H1 (cell line): Measurements from ENCODE around the gene MYO1D. TPM values are rescaled to one million over a fixed set of nuclear protein-coding genes. Genes with fewer than 3 reads are reported as not detected.

Experiments used
- CHD7 ChIP-seq: fragments of 300-600 bp; sonication (generic); IDR thresholded peaks from 2 replicates; pipeline ENCODE4 v1.7.1; 2012; ENCODE audit warnings: low read length, moderate library complexity, mild to moderate bottlenecking, inconsistent platforms; ENCODE audit not compliant: insufficient replicate concordance
- KDM1A ChIP-seq: fragments of 200-600, 300-600 bp; sonication (generic); IDR thresholded peaks from 2 replicates; pipeline ENCODE4 v1.7.1; 2016; ENCODE audit warnings: mild to moderate bottlenecking, low read length, borderline replicate concordance
- KDM5A ChIP-seq: fragments of 200-600 bp; IDR thresholded peaks from 2 replicates; pipeline ENCODE4 v1.7.1; 2012; ENCODE audit warnings: mild to moderate bottlenecking, low read length, inconsistent platforms, mixed read lengths
- POLR2AphosphoS5 ChIP-seq: IDR thresholded peaks from 2 replicates; pipeline ENCODE4 v1.6.1; 2011; ENCODE audit warnings: low read depth, low read length
- RBBP5 ChIP-seq: IDR thresholded peaks from 2 replicates; pipeline ENCODE4 v1.7.1; 2012; ENCODE audit warnings: low read depth, mild to moderate bottlenecking, inconsistent platforms, low read length, moderate library complexity, borderline replicate concordance
- RXRA ChIP-seq: IDR thresholded peaks from 2 replicates; pipeline ENCODE4 v1.6.1; 2011; ENCODE audit warnings: low read depth, mild to moderate bottlenecking, low read length, moderate library complexity; ENCODE audit not compliant: insufficient read depth
- SIX5 ChIP-seq: IDR thresholded peaks from 2 replicates; pipeline ENCODE4 v1.6.1; 2011; ENCODE audit warnings: mild to moderate bottlenecking, low read depth, low read length
- SP2 ChIP-seq: IDR thresholded peaks from 2 replicates; pipeline ENCODE4 v1.6.1; 2012; ENCODE audit warnings: mild to moderate bottlenecking, low read length, inconsistent platforms
- TBP ChIP-seq: IDR thresholded peaks from 2 replicates; pipeline ENCODE4 v1.6.1; 2011; ENCODE audit warnings: low read depth, low read length, improper control_type of control experiment
- TCF12 ChIP-seq: IDR thresholded peaks from 2 replicates; pipeline ENCODE4 v1.6.1; 2011; ENCODE audit warnings: low read depth, mild to moderate bottlenecking, low read length
- USF2 ChIP-seq: IDR thresholded peaks from 2 replicates; pipeline ENCODE4 v1.6.1; 2011; ENCODE audit warnings: low read length, improper control_type of control experiment
- YY1 ChIP-seq: IDR thresholded peaks from 2 replicates; pipeline ENCODE4 v1.6.1; 2011; ENCODE audit warnings: low read depth, mild to moderate bottlenecking, low read length
- polyA plus RNA-seq, 7 experiments: library from polyadenylated mRNA; depleted of rRNA in 3 of 7; stranded (reverse) in 5 of 7; unstranded in 2 of 7; fragments of >200 nt in 5 of 7; fragments of 200-250 nt in 2 of 7; gene quantifications; 1 replicate in 5 of 7; 2 replicates in 1 of 7; 4 replicates in 1 of 7; pipeline versions ENCODE4 v1.2.1 to v1.2.3, GENCODE V29; 2011 to 2013; ENCODE audit warnings: missing spikeins in 2 of 7, mixed read lengths in 2 of 7
- total RNA-seq: library from RNA; stranded (reverse); fragmentation: NEBNext Ultra II Directional; extraction: Animal tissue kit (Norgen Biotek cat#: 25700); gene quantifications from 2 replicates; pipeline ENCODE4 v1.2.1, GENCODE V29; 2021

The MYO1D gene
- total and polyA plus RNA-seq, 2 of the 8 experiments (the other 6 are each of a cell fraction or from before 2014, with no cell fraction given) = 6.5 to 25.4 TPM

GRCh38 chr17:32831223-32831622 is 45.7 kb downstream of the MYO1D start (continued):
- TF ChIP-seq CHD7 = no peak
- TF ChIP-seq POLR2AphosphoS5 = no peak
- no peak for TF ChIP-seq KDM1A
- no peak for TF ChIP-seq TCF12
- no peak for TF ChIP-seq USF2
- no peak for TF ChIP-seq SP2
- TF ChIP-seq YY1 = no peak
- TF ChIP-seq KDM5A = no peak
- TF ChIP-seq RXRA = no peak
- TF ChIP-seq RBBP5 = no peak
- no peak for TF ChIP-seq TBP
- no peak for TF ChIP-seq SIX5
